Liver (tissue), 3 donors: ENCODE results near the gene CFAP97D2.

Experiments used
- EGR1 ChIP-seq, 2 donors: IDR thresholded peaks; 2 replicates each; pipeline ENCODE4 v1.6.1; 2016 to 2018; ENCODE audit warnings: antibody characterized with exemption in 2 of 2, low read depth in 2 of 2
- GABPA ChIP-seq, 2 donors: IDR thresholded peaks in 1 of 2; conservative IDR thresholded peaks in 1 of 2; 2 replicates each; pipeline ENCODE4 v1.6.1; 2016; ENCODE audit warnings: antibody characterized with exemption in 2 of 2, mild to moderate bottlenecking in 1 of 2, moderate library complexity in 1 of 2
- HNF4G ChIP-seq: IDR thresholded peaks from 2 replicates; pipeline ENCODE4 v1.6.1; 2016; ENCODE audit warnings: antibody characterized with exemption
- YY1 ChIP-seq: IDR thresholded peaks from 2 replicates; pipeline ENCODE4 v1.6.1; 2016; ENCODE audit warnings: antibody characterized with exemption, mild to moderate bottlenecking
- TF ChIP-seq, protein P1 (sequence below): fragments of 150-350 bp; IDR thresholded peaks from 2 replicates; pipeline ENCODE4 v1.5.1; 2017; ENCODE audit warnings: improper control_type of control experiment, low read depth, low read length; ENCODE audit not compliant: missing input control
- donor health status: healthy.
- donor health status: healthy.

DNA sequence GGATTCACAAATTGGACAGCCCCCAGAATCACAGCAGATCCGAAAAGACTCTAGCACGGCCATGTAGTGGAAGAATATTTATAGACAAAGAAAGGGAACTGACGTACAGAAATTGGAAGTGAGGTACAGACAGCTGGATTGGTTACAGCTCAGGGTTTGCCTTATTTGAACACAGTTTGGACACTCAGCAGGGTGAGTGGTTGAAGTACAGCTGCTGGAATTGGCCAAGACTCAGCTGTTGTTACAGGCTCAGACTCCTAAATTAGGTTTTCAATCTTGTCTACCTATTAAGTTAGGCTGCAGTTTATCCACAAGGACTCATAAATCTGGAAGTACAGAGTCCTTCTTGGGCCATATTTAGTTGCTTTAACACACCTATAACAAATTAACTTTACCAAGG lies 5.8 kb upstream of the CFAP97D2 start:
- TF ChIP-seq GABPA (IDR thresholded peaks at IDR 0.05 in 1 of 2, conservative IDR thresholded peaks at IDR 0.05 in 1 of 2) (no peak), YY1 (no peak), HNF4G (no peak), EGR1 (IDR thresholded peaks at IDR 0.05; ENCODE audit: low read depth in 2 of 2) (no peak)
- TF ChIP-seq, protein P1, sequence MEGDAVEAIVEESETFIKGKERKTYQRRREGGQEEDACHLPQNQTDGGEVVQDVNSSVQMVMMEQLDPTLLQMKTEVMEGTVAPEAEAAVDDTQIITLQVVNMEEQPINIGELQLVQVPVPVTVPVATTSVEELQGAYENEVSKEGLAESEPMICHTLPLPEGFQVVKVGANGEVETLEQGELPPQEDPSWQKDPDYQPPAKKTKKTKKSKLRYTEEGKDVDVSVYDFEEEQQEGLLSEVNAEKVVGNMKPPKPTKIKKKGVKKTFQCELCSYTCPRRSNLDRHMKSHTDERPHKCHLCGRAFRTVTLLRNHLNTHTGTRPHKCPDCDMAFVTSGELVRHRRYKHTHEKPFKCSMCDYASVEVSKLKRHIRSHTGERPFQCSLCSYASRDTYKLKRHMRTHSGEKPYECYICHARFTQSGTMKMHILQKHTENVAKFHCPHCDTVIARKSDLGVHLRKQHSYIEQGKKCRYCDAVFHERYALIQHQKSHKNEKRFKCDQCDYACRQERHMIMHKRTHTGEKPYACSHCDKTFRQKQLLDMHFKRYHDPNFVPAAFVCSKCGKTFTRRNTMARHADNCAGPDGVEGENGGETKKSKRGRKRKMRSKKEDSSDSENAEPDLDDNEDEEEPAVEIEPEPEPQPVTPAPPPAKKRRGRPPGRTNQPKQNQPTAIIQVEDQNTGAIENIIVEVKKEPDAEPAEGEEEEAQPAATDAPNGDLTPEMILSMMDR, result no peak
